Liver (tissue), 3 donors: ENCODE results near the gene SYT6.

ENCODE experiments used
- CTCF ChIP-seq: fragments of 150-350 bp; IDR thresholded peaks from 2 replicates; pipeline ENCODE4 v1.5.1; 2017; ENCODE audit warnings: improper control_type of control experiment, low read depth, low read length; ENCODE audit not compliant: missing input control
- TAF1 ChIP-seq: conservative IDR thresholded peaks from 2 replicates; pipeline ENCODE4 v1.6.1; 2016; ENCODE audit warnings: antibody characterized with exemption, mild to moderate bottlenecking
- TF ChIP-seq, protein P1 (sequence below): IDR thresholded peaks from 2 replicates; pipeline ENCODE4 v1.6.1; 2016; ENCODE audit warnings: antibody characterized with exemption
- TF ChIP-seq, protein P2 (sequence below): IDR thresholded peaks from 2 replicates; pipeline ENCODE4 v1.6.1; 2016; ENCODE audit warnings: antibody characterized with exemption, mild to moderate bottlenecking
- donor health status: healthy.
- donor health status: healthy.

GRCh38 chr1:114144016-114144415 lies 9.7 kb downstream of the SYT6 start:
- no peak for TF ChIP-seq CTCF
- TF ChIP-seq TAF1: no peak
- TF ChIP-seq, protein P1, sequence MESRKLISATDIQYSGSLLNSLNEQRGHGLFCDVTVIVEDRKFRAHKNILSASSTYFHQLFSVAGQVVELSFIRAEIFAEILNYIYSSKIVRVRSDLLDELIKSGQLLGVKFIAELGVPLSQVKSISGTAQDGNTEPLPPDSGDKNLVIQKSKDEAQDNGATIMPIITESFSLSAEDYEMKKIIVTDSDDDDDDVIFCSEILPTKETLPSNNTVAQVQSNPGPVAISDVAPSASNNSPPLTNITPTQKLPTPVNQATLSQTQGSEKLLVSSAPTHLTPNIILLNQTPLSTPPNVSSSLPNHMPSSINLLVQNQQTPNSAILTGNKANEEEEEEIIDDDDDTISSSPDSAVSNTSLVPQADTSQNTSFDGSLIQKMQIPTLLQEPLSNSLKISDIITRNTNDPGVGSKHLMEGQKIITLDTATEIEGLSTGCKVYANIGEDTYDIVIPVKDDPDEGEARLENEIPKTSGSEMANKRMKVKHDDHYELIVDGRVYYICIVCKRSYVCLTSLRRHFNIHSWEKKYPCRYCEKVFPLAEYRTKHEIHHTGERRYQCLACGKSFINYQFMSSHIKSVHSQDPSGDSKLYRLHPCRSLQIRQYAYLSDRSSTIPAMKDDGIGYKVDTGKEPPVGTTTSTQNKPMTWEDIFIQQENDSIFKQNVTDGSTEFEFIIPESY: no peak
- TF ChIP-seq, protein P2, sequence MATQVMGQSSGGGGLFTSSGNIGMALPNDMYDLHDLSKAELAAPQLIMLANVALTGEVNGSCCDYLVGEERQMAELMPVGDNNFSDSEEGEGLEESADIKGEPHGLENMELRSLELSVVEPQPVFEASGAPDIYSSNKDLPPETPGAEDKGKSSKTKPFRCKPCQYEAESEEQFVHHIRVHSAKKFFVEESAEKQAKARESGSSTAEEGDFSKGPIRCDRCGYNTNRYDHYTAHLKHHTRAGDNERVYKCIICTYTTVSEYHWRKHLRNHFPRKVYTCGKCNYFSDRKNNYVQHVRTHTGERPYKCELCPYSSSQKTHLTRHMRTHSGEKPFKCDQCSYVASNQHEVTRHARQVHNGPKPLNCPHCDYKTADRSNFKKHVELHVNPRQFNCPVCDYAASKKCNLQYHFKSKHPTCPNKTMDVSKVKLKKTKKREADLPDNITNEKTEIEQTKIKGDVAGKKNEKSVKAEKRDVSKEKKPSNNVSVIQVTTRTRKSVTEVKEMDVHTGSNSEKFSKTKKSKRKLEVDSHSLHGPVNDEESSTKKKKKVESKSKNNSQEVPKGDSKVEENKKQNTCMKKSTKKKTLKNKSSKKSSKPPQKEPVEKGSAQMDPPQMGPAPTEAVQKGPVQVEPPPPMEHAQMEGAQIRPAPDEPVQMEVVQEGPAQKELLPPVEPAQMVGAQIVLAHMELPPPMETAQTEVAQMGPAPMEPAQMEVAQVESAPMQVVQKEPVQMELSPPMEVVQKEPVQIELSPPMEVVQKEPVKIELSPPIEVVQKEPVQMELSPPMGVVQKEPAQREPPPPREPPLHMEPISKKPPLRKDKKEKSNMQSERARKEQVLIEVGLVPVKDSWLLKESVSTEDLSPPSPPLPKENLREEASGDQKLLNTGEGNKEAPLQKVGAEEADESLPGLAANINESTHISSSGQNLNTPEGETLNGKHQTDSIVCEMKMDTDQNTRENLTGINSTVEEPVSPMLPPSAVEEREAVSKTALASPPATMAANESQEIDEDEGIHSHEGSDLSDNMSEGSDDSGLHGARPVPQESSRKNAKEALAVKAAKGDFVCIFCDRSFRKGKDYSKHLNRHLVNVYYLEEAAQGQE: no peak
